EH (cell line): ENCODE results near the gene PRICKLE3.
"Not testable (repeated sequence)": the region's sequence is repeated elsewhere in the genome, so short reads cannot be mapped to it uniquely, and the experiment has no call there.

Source experiments
- DNase-seq: peaks from one replicate; pipeline ENCODE4 v3.0.0-alpha.2; 2015; ENCODE audit warnings: low read depth

The PRICKLE3 gene

GRCh38 chrX:49179358-49179757 lies 6.8 kb downstream of the PRICKLE3 start:
- DNase-seq, result no peak

GRCh38 chrX:49178537-49178936 lies 7.6 kb downstream of the PRICKLE3 start:
- no peak for DNase-seq

DNA sequence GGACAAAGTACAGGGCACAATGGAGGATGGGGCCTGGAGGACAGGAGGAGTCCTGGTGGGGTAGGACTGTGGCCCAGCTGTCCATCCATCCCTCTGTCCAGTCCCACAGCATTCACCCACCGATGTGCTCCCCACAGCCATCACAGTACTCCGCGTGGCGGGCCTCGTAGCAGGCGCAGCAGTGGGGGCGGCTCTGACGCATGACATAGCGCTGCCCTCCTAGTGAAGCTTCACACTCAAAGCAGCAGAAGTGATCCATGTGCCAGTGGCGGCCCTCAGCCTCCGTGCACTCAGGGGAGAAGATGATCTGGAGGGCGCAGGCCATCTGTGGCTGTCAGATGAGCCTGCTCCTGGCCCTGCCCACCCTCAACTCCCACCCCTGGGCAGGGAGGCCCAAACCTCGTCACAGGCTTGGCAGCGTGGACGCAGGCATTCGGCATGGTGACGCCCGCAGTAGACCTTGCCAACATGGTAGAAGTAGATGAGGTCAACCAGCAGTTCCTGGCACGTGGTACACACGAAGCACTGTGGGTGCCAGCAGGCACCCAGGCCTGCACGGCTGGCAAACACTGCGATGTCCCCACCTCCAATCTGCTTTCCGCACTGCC lies 8.2 kb downstream of the PRICKLE3 start:
- no peak for DNase-seq

DNA sequence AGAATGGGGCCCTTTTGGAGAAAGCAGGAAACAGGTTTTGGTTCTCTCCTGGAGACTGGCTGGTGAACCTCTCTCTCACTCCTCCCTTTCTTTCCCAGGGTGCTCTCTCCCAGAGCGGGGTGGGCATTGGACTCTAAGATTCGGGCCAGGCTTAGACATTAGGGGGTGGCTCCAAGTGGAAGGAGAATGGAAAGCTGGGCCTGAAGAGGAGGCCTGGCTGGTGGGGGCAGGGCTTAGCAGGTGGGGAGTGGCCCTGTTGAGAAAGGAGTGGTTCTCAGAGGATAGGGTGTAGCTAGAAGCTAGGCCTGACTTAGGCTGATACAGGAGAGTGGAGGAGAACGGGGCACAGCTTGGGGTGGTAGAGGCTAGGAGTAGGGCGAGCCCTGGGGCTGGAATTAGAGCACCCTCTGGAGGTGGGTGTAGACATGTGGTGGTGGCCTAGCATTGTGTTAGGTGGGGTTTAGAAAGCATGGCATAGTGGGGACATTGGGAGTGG lies 8.8 kb downstream of the PRICKLE3 start:
- no peak for DNase-seq

- DNase-seq, result no peak
Observed at GRCh38 chrX:49176421-49177326, 9.5 kb downstream of the PRICKLE3 start.

- no peak for DNase-seq
Observed at GRCh38 chrX:49175435-49176274, 10.5 kb downstream of the PRICKLE3 start.

DNA sequence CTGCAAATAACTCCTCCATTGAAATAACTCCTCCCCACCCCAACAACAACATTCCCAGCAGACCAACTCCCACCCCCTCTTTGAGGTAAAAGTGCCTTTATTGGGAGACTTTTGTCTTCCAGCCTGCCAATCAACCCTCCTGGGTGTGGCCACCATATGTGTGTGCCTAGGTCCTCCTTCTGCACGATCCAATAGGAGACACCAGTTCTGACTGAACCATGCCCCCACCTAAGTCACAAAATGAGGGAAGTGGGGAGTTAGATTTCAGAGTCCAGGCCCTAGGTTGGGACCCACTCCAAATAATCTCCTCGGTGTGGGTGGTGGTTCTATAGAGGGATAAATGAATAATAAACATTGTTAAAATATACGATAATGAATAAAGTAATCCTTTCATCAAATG lies 11.4 kb downstream of the PRICKLE3 start:
- DNase-seq, result peak; percentile 7

DNA sequence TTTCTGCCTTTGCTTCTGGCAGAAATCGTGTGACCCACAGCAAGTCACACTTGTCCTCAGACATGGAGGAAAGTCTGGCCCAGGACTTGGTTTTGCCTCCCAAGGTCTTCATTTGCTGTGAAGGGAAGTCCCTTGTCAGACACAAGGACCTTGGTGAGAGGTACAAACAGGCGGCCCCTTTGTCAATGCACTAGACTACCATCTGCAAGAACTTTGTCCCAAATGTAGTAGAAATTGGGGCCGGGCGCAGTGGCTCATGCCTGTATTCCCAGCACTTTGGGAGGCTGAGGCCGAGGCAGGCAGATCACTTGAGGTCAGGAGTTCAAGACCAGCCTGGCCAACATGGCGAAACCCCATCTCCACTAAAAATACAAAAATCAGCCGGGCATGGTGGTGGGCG lies 12.6 kb downstream of the PRICKLE3 start:
- DNase-seq, result not testable (repeated sequence)

GRCh38 chrX:49172280-49172780 lies 13.8 kb downstream of the PRICKLE3 start:
- peak; percentile 63 for DNase-seq

GRCh38 chrX:49171752-49172279 lies 14.4 kb downstream of the PRICKLE3 start, which contains the start of gene PLP2:
PLP2 (plus strand) TSS chrX:49171898; CDS start chrX:49172001, 103 bp downstream.
- DNase-seq, result peak; percentile 65

DNA sequence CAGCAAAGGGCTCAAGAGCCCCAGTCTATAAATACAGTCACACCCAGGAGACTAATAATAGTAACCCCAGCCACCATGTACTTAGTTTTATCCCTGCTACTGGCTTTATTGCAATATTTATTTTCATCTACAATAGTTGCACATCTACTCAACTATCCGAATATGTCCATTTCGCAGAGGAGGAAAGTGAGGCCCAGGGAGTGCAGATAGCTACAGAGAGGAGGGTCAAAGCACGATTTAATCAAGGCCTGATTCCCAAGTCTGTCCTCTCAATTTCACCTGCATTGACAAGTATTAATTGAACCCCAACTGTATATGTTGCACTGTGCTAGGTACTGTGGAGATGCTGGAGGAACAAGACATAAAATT lies 18.4 kb downstream of the PRICKLE3 start:
- DNase-seq, result no peak

GRCh38 chrX:49166914-49167739 lies 19.0 kb downstream of the PRICKLE3 start:
- peak; percentile 85 for DNase-seq

- peak; percentile 63 for DNase-seq
Observed at GRCh38 chrX:49165901-49166881, 20.0 kb downstream of the PRICKLE3 start.

- no peak for DNase-seq
Observed at GRCh38 chrX:49164589-49165360, 21.4 kb downstream of the PRICKLE3 start.

- DNase-seq, result peak; percentile 86
Observed at GRCh38 chrX:49163555-49164419, 22.4 kb downstream of the PRICKLE3 start.

DNA sequence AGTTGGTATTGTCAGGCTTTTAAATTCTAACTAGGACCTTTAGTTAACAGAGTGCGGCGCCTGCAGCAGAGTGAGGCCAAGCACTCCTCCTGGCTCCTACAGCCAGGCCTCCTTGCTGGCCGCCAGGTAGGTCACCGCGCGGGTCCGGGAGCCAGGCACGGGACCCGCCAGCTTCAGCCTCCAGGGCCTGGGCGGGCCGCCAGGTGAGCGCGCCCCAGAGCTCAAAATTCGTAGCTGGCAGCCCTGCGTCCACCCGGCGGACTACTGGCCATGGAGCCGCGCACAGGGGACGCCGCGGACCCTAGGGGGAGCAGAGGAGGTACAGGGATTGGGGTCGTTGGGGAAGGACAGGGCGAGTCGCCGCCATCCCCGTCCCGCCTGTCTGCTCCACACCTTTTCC lies 23.6 kb downstream of the PRICKLE3 start, which contains the start of gene MAGIX:
Gene MAGIX, plus strand, starts transcription at position 139 of the 400 bp plus-strand sequence. Its CDS starts 132 bp downstream, at position 271.
- DNase-seq, result no peak

- no peak for DNase-seq
Observed at GRCh38 chrX:49161632-49162031, 24.5 kb downstream of the PRICKLE3 start.

DNA sequence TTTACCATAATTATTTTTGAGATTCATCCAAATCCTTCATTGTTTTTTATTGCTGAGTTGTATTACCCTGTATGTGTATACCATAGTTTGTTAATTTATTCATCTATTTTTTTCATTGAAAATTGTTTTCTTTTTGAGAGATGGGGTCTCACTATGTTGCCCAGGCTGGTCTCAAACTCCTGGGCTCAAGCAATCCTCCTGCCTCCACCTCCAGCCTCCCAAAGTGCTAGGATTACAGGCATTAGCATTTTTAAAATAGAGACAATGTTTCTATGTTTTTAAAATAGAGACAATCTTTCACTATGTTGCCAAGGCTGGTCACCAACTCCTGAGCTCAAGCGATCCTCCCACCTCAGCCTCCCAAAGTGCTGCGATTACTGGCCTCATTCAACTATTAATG lies 25.3 kb downstream of the PRICKLE3 start:
- DNase-seq, result no peak
